Hepatocyte (in vitro differentiated cells): ENCODE measurements around the gene SLX9. TPM values are rescaled to one million over a fixed set of nuclear protein-coding genes. Genes with fewer than 3 reads are reported as not detected.

Experiments used
- DNase-seq: peaks from one replicate; pipeline ENCODE4 v3.0.0-alpha.2; 2016; ENCODE audit warnings: low spot score
- H2AFZ ChIP-seq: fragments of 200-600 bp; sonication (generic); 2 replicates; pipeline ENCODE4 v1.6.0; 2016; ENCODE audit warnings: antibody characterized with exemption, mild to moderate bottlenecking
- H3K27ac ChIP-seq: fragments of 200-600 bp; sonication (generic); 2 replicates; pipeline ENCODE4 v1.5.1; 2016; ENCODE audit warnings: mild to moderate bottlenecking
- H3K27me3 ChIP-seq: fragments of 200-600 bp; sonication (generic); 2 replicates; pipeline ENCODE4 v1.6.1; 2016
- H3K36me3 ChIP-seq: fragments of 200-600 bp; sonication (generic); replicated peaks from 2 replicates; pipeline ENCODE4 v1.5.1; 2016; ENCODE audit warnings: low read depth; ENCODE audit not compliant: insufficient read depth
- H3K4me1 ChIP-seq: fragments of 200-600 bp; sonication (generic); 2 replicates; pipeline ENCODE4 v1.5.1; 2016; ENCODE audit warnings: mild to moderate bottlenecking, moderate library complexity; ENCODE audit not compliant: insufficient read depth
- H3K4me2 ChIP-seq: fragments of 200-600 bp; sonication (generic); 2 replicates; pipeline ENCODE4 v1.6.0; 2016
- H3K4me3 ChIP-seq: fragments of 200-600 bp; sonication (generic); 2 replicates; pipeline ENCODE4 v1.5.1; 2016; ENCODE audit warnings: mild to moderate bottlenecking
- H3K79me2 ChIP-seq: fragments of 200-600 bp; sonication (generic); 2 replicates; pipeline ENCODE4 v1.6.0; 2017; ENCODE audit warnings: mild to moderate bottlenecking
- H3K9me2 ChIP-seq: fragments of 200-600 bp; sonication (generic); replicated peaks from 2 replicates; pipeline ENCODE4 v1.6.0; 2017; ENCODE audit warnings: mild to moderate bottlenecking; ENCODE audit not compliant: insufficient read depth
- H3K9me3 ChIP-seq: fragments of 200-600 bp; sonication (generic); 2 replicates; pipeline ENCODE4 v1.5.1; 2016; ENCODE audit warnings: low read depth, mild to moderate bottlenecking
- H4K20me1 ChIP-seq: fragments of 200-600 bp; sonication (generic); 2 replicates; pipeline ENCODE4 v1.6.0; 2016; ENCODE audit warnings: mild to moderate bottlenecking; ENCODE audit not compliant: insufficient read depth, poor library complexity, severe bottlenecking
- CTCF ChIP-seq: fragments of 200-600 bp; sonication (generic); IDR thresholded peaks from 2 replicates; pipeline ENCODE4 v1.5.1; 2016; ENCODE audit warnings: antibody characterized with exemption, mild to moderate bottlenecking; ENCODE audit not compliant: poor library complexity
- EZH2 ChIP-seq: fragments of 200-600 bp; sonication (generic); IDR thresholded peaks from 2 replicates; pipeline ENCODE4 v1.6.1; 2016; ENCODE audit warnings: antibody characterized with exemption, mild to moderate bottlenecking, borderline replicate concordance
- EZH2phosphoT487 ChIP-seq: fragments of 200-600 bp; sonication (generic); IDR thresholded peaks from one replicate; pipeline ENCODE4 v1.6.1; 2018; ENCODE audit warnings: antibody characterized with exemption, mild to moderate bottlenecking, low read depth, moderate library complexity; ENCODE audit not compliant: unreplicated experiment, severe bottlenecking
- WGBS: methylation state at CpG from one replicate; pipeline ENCODE4 v1.1.6; 2016; ENCODE audit warnings: low lambda C conversion rate; ENCODE audit errors: missing lambda C conversion rate; 5-methylcytosine and 5-hydroxymethylcytosine counted together
- polyA plus RNA-seq: library from polyadenylated mRNA; unstranded; fragments of >200 nt; fragmentation: Nextera tagmentation; extraction: Ambion mirVana; gene quantifications from 2 replicates; pipeline ENCODE4 v1.2.1, GENCODE V29; 2016
- total RNA-seq: library from RNA; depleted of rRNA; stranded (reverse); fragments of >200 nt; gene quantifications from 2 replicates; pipeline ENCODE4 v1.2.3, GENCODE V29; 2014

The SLX9 gene
- total and polyA plus RNA-seq, 2 experiments from 2014 or later = 16.3 to 33.2 TPM

GRCh38 chr21:44955141-44955797 is 15.4 kb downstream of the SLX9 start:
- H3K4me2 ChIP-seq = no peak overlapping the region
- TF ChIP-seq CTCF (no peak), EZH2phosphoT487 (no peak)
- H3K27me3 ChIP-seq = no peaks in the 10 kb centered on the region
- no peaks in the 10 kb centered on the region for H3K9me2 ChIP-seq
- peaks cover 35% of the 10 kb centered on the region for H3K79me2 ChIP-seq
- H3K36me3 ChIP-seq = no peaks in the 10 kb centered on the region
- H3K27ac ChIP-seq = no peak overlapping the region
- 92% methylated on average over 21 of the region's 21 CpGs for WGBS
- DNase-seq = no peak
- H3K4me3 ChIP-seq = no peak overlapping the region
- peaks cover under 1% of the 10 kb centered on the region for H3K4me1 ChIP-seq
- H3K9me3 ChIP-seq = no peaks in the 10 kb centered on the region
- H2AFZ ChIP-seq = no peak overlapping the region
- peaks cover 6% of the 10 kb centered on the region for H4K20me1 ChIP-seq

- no peak overlapping the region for H3K4me2 ChIP-seq
- TF ChIP-seq CTCF (no peak), EZH2 (no peak), EZH2phosphoT487 (no peak)
- no peak overlapping the region for H3K27ac ChIP-seq
- H3K4me3 ChIP-seq = no peak overlapping the region
- no peaks in the 10 kb centered on the region for H3K9me2 ChIP-seq
- H4K20me1 ChIP-seq = peaks cover 6% of the 10 kb centered on the region
- DNase-seq = no peak
- H3K27me3 ChIP-seq = no peaks in the 10 kb centered on the region
- H3K9me3 ChIP-seq = no peaks in the 10 kb centered on the region
- H3K36me3 ChIP-seq = no peaks in the 10 kb centered on the region
- no peaks in the 10 kb centered on the region for H3K4me1 ChIP-seq
- 95% methylated on average over 16 of the region's 16 CpGs for WGBS
- no peak overlapping the region for H2AFZ ChIP-seq
- peaks cover 31% of the 10 kb centered on the region for H3K79me2 ChIP-seq
Measured at GRCh38 chr21:44955798-44956175, 16.0 kb downstream of the SLX9 start.

GRCh38 chr21:44956356-44957046 is 16.7 kb downstream of the SLX9 start:
- no peak for TF ChIP-seq EZH2
- TF ChIP-seq CTCF = no peak
- TF ChIP-seq EZH2phosphoT487 = no peak

More at GRCh38 chr21:44956356-44957046, 16.7 kb downstream of the SLX9 start:
- no peak overlapping the region for H3K27ac ChIP-seq
- H4K20me1 ChIP-seq = peaks cover 6% of the 10 kb centered on the region
- H2AFZ ChIP-seq = no peak overlapping the region
- no peaks in the 10 kb centered on the region for H3K27me3 ChIP-seq
- H3K9me3 ChIP-seq = no peaks in the 10 kb centered on the region
- peaks cover 33% of the 10 kb centered on the region for H3K79me2 ChIP-seq
- H3K4me3 ChIP-seq = no peak overlapping the region
- no peak overlapping the region for H3K4me2 ChIP-seq
- no peaks in the 10 kb centered on the region for H3K4me1 ChIP-seq
- no peak for DNase-seq
- WGBS = 97% methylated on average over 34 of the region's 35 CpGs
- H3K9me2 ChIP-seq = no peaks in the 10 kb centered on the region
- no peaks in the 10 kb centered on the region for H3K36me3 ChIP-seq
